ENCODE measurements around the gene KRTCAP2. TPM values are rescaled to one million over a fixed set of nuclear protein-coding genes. Genes with fewer than 3 reads are reported as not detected.
A peak's percentile ranks its signal among the peaks of the same experiment; 100 is the strongest.

The KRTCAP2 gene
- total and polyA plus RNA-seq, 5 donors from 2014 or later = 122 to 537 (median 498) TPM

- H3K4me1 Mint-ChIP-seq = peaks cover 6 to 49% (median 29%) of the 10 kb centered on the region in 4 donors
- H3K4me3 Mint-ChIP-seq = peak within 1 kb of the TSS; percentile 95 to 99 (median 96)
- no peaks in the 10 kb centered on the region for H3K36me3 ChIP-seq (ENCODE audit: control insufficient read depth, insufficient read depth, low read length)
Measured at GRCh38 chr1:155139895-155140629, 33.0 kb downstream of the KRTCAP2 start, which contains the start of gene DPM3. Gene DPM3 (minus strand): TSS chr1:155140531. CDS start chr1:155140240, 291 bp downstream.

GRCh38 chr1:155137154-155137949, 35.8 kb downstream of the KRTCAP2 start:
- Mint-ChIP-seq H3K4me3 (peak overlapping the region; percentile 95 to 100 (median 97)), H3K27ac (peak overlapping the region; percentile 98 to 99 (median 98)), H3K4me1 (peaks cover 13 to 57% (median 38%) of the 10 kb centered on the region in 4 donors), H3K27me3 (peaks cover 11% of the 10 kb centered on the region), H3K36me3 (peaks cover 4% of the 10 kb centered on the region), H3K9me3 (no peaks in the 10 kb centered on the region)
- H3K4me3 ChIP-seq (ENCODE audit: low read depth, low read length) = no peak overlapping the region
- no peaks in the 10 kb centered on the region for H3K9me3 ChIP-seq (ENCODE audit: control insufficient read depth in 2 of 2, low read length in 2 of 2)
- peak overlapping the region; percentile 98 for H3K27ac ChIP-seq (ENCODE audit: insufficient read depth, low read length, poor library complexity, severe bottlenecking)
- H3K27me3 ChIP-seq (ENCODE audit: control insufficient read depth, insufficient read depth, low read length) = peaks cover 5% of the 10 kb centered on the region
- ATAC-seq (ENCODE audit: low read depth in 2 of 2) = no peak
- DNase-seq = no peak
- peaks cover 33% of the 10 kb centered on the region for H3K4me1 ChIP-seq (ENCODE audit: control insufficient read depth, insufficient read depth, low read length, poor library complexity, severe bottlenecking)
- H3K36me3 ChIP-seq (ENCODE audit: control insufficient read depth, insufficient read depth, low read length) = no peaks in the 10 kb centered on the region

More at GRCh38 chr1:155139895-155140629, 33.0 kb downstream of the KRTCAP2 start, which contains the start of gene DPM3:
- Mint-ChIP-seq H3K36me3 (no peaks in the 10 kb centered on the region), H3K9me3 (no peaks in the 10 kb centered on the region), H3K27ac (peak within 1 kb of the TSS; percentile 96 to 98 (median 97)), H3K27me3 (peaks cover 16% of the 10 kb centered on the region)
- DNase-seq = peak; percentile 86 to 93 (median 86)
- Histone ChIP-seq H3K27ac (ENCODE audit: insufficient read depth, low read length, poor library complexity, severe bottlenecking) (peak within 1 kb of the TSS; percentile 79), H3K9me3 (ENCODE audit: control insufficient read depth in 2 of 2, low read length in 2 of 2) (no peaks in the 10 kb centered on the region), H3K27me3 (ENCODE audit: control insufficient read depth, insufficient read depth, low read length) (peaks cover 6% of the 10 kb centered on the region), H3K4me3 (ENCODE audit: low read depth, low read length) (peak within 1 kb of the TSS; percentile 93), H3K4me1 (ENCODE audit: control insufficient read depth, insufficient read depth, low read length, poor library complexity, severe bottlenecking) (peaks cover 29% of the 10 kb centered on the region)
- ATAC-seq (ENCODE audit: low read depth in 2 of 2) = peak; percentile 71 to 74

GRCh38 chr1:155136748-155137147, 36.4 kb downstream of the KRTCAP2 start:
- peaks cover 4% of the 10 kb centered on the region for H3K27me3 ChIP-seq (ENCODE audit: control insufficient read depth, insufficient read depth, low read length)
- H3K9me3 ChIP-seq (ENCODE audit: control insufficient read depth in 2 of 2, low read length in 2 of 2) = no peaks in the 10 kb centered on the region
- Mint-ChIP-seq H3K4me3 (peak overlapping the region; percentile 95 to 100 (median 97)), H3K36me3 (peaks cover 6% of the 10 kb centered on the region), H3K27me3 (peaks cover 9% of the 10 kb centered on the region), H3K27ac (peak overlapping the region; percentile 98 to 99 (median 98)), H3K9me3 (no peaks in the 10 kb centered on the region), H3K4me1 (peaks cover 13 to 58% (median 38%) of the 10 kb centered on the region in 4 donors)
- ATAC-seq (ENCODE audit: low read depth in 2 of 2) (peak; percentile 25 to 28), DNase-seq (peak in 1 of 3 donors; percentile 95)
- peaks cover 33% of the 10 kb centered on the region for H3K4me1 ChIP-seq (ENCODE audit: control insufficient read depth, insufficient read depth, low read length, poor library complexity, severe bottlenecking)
- H3K36me3 ChIP-seq (ENCODE audit: control insufficient read depth, insufficient read depth, low read length) = no peaks in the 10 kb centered on the region
- peak overlapping the region; percentile 98 for H3K27ac ChIP-seq (ENCODE audit: insufficient read depth, low read length, poor library complexity, severe bottlenecking)
- peak overlapping the region; percentile 52 for H3K4me3 ChIP-seq (ENCODE audit: low read depth, low read length)

GRCh38 chr1:155135415-155136028, 37.6 kb downstream of the KRTCAP2 start, which contains the start of gene SLC50A1:
Gene SLC50A1 (plus strand): TSS chr1:155135852. CDS start chr1:155135912, 60 bp downstream.
- Mint-ChIP-seq H3K27me3 (peaks cover 14% of the 10 kb centered on the region), H3K36me3 (peaks cover 6% of the 10 kb centered on the region), H3K4me1 (peaks cover 13 to 61% (median 40%) of the 10 kb centered on the region in 4 donors), H3K9me3 (no peaks in the 10 kb centered on the region), H3K27ac (peak within 1 kb of the TSS; percentile 98 to 99 (median 98)), H3K4me3 (peak within 1 kb of the TSS; percentile 95 to 100 (median 97))
- Histone ChIP-seq H3K4me1 (ENCODE audit: control insufficient read depth, insufficient read depth, low read length, poor library complexity, severe bottlenecking) (peaks cover 29% of the 10 kb centered on the region), H3K27ac (ENCODE audit: insufficient read depth, low read length, poor library complexity, severe bottlenecking) (peak within 1 kb of the TSS; percentile 98), H3K36me3 (ENCODE audit: control insufficient read depth, insufficient read depth, low read length) (no peaks in the 10 kb centered on the region), H3K27me3 (ENCODE audit: control insufficient read depth, insufficient read depth, low read length) (no peaks in the 10 kb centered on the region), H3K4me3 (ENCODE audit: low read depth, low read length) (peak within 1 kb of the TSS; percentile 90), H3K9me3 (ENCODE audit: control insufficient read depth in 2 of 2, low read length in 2 of 2) (no peaks in the 10 kb centered on the region)
- DNase-seq (peak; percentile 90 to 95 (median 91)), ATAC-seq (ENCODE audit: low read depth in 2 of 2) (peak; percentile 84 to 87)

DNA sequence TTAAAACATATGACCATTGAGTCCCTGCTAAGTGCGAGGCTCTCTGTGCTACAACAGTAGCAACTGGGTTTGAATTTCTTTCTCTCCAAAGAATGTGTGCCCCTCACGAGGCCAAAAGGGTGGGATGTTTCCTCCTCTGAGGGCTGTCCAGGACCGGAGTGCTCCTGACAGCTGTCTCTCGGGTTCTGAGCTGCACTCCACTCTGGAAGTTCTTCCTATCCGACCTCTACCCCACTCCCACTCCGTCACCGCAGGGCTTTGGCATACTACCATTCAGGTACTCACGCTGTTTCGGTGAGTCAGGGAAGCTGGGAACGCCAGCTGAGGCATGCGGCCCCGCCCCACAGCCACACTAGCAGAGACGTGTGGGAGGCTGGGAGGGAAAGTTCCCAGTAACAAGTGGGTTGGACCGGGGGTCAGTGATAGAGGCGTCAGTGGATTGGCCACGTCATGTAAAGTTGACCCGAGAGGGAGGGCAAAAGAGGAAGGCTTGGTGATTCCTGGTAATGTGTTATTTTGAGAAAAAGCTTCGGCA, 38.2 kb downstream of the KRTCAP2 start:
- DNase-seq = peak in 1 of 3 donors; percentile 36

DNA sequence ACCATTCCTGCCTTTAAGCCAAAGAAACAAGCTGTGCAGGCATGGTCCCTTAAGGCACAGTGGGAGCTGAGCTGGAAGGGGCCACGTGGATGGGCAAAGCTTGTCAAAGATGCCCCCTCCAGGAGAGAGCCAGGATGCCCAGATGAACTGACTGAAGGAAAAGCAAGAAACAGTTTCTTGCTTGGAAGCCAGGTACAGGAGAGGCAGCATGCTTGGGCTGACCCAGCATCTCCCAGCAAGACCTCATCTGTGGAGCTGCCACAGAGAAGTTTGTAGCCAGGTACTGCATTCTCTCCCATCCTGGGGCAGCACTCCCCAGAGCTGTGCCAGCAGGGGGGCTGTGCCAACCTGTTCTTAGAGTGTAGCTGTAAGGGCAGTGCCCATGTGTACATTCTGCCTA, 38.8 kb downstream of the KRTCAP2 start:
- peaks cover 13 to 62% (median 38%) of the 10 kb centered on the region in 4 donors for H3K4me1 Mint-ChIP-seq
- Histone ChIP-seq H3K27me3 (ENCODE audit: control insufficient read depth, insufficient read depth, low read length) (no peaks in the 10 kb centered on the region), H3K4me3 (ENCODE audit: low read depth, low read length) (no peak overlapping the region), H3K9me3 (ENCODE audit: control insufficient read depth in 2 of 2, low read length in 2 of 2) (no peaks in the 10 kb centered on the region), H3K36me3 (ENCODE audit: control insufficient read depth, insufficient read depth, low read length) (no peaks in the 10 kb centered on the region), H3K27ac (ENCODE audit: insufficient read depth, low read length, poor library complexity, severe bottlenecking) (no peak overlapping the region), H3K4me1 (ENCODE audit: control insufficient read depth, insufficient read depth, low read length, poor library complexity, severe bottlenecking) (peaks cover 24% of the 10 kb centered on the region)
- peaks cover 6% of the 10 kb centered on the region for H3K36me3 Mint-ChIP-seq
- H3K9me3 Mint-ChIP-seq = no peaks in the 10 kb centered on the region
- ATAC-seq (ENCODE audit: low read depth in 2 of 2) (no peak), DNase-seq (no peak)
- H3K4me3 Mint-ChIP-seq = peak overlapping the region; percentile 95 to 100 (median 97)
- H3K27me3 Mint-ChIP-seq = peaks cover 20% of the 10 kb centered on the region
- H3K27ac Mint-ChIP-seq = peak overlapping the region in 1 of 3 donors; percentile 98

More for the DNA sequence above, 38.2 kb downstream of the KRTCAP2 start:
- H3K27me3 ChIP-seq (ENCODE audit: control insufficient read depth, insufficient read depth, low read length) = no peaks in the 10 kb centered on the region
- H3K9me3 Mint-ChIP-seq = no peaks in the 10 kb centered on the region
- peaks cover 25% of the 10 kb centered on the region for H3K4me1 ChIP-seq (ENCODE audit: control insufficient read depth, insufficient read depth, low read length, poor library complexity, severe bottlenecking)
- no peaks in the 10 kb centered on the region for H3K36me3 ChIP-seq (ENCODE audit: control insufficient read depth, insufficient read depth, low read length)
- peaks cover 6% of the 10 kb centered on the region for H3K36me3 Mint-ChIP-seq
- no peaks in the 10 kb centered on the region for H3K9me3 ChIP-seq (ENCODE audit: control insufficient read depth in 2 of 2, low read length in 2 of 2)
- no peak for ATAC-seq (ENCODE audit: low read depth in 2 of 2)
- H3K4me3 Mint-ChIP-seq = peak overlapping the region; percentile 95 to 100 (median 97)
- peak overlapping the region; percentile 98 to 99 (median 98) for H3K27ac Mint-ChIP-seq
- peaks cover 13 to 61% (median 37%) of the 10 kb centered on the region in 4 donors for H3K4me1 Mint-ChIP-seq
- peak overlapping the region; percentile 90 for H3K4me3 ChIP-seq (ENCODE audit: low read depth, low read length)
- peaks cover 14% of the 10 kb centered on the region for H3K27me3 Mint-ChIP-seq
- peak overlapping the region; percentile 98 for H3K27ac ChIP-seq (ENCODE audit: insufficient read depth, low read length, poor library complexity, severe bottlenecking)
